H7 (cell line): ENCODE measurements around the gene RAP1GAP2. TPM values are rescaled to one million over a fixed set of nuclear protein-coding genes. Genes with fewer than 3 reads are reported as not detected.
A peak's percentile ranks its signal among the peaks of the same experiment; 100 is the strongest.

Source experiments
- DNase-seq: peaks from one replicate; pipeline ENCODE4 v3.0.0; 2012
- H3K27me3 ChIP-seq: 2 replicates; pipeline ENCODE4 v1.6.0; 2011; ENCODE audit warnings: mild to moderate bottlenecking, low read length; ENCODE audit not compliant: control insufficient read depth, insufficient read depth
- H3K36me3 ChIP-seq: replicated peaks from 2 replicates; pipeline ENCODE4 v1.5.1; 2011; ENCODE audit warnings: low read length; ENCODE audit not compliant: control insufficient read depth, insufficient read depth
- H3K4me3 ChIP-seq: 2 replicates; pipeline ENCODE4 v1.5.1; 2011; ENCODE audit warnings: low read depth, mild to moderate bottlenecking, control low read depth, low read length, moderate library complexity; ENCODE audit not compliant: insufficient read depth
- total RNA-seq: library from RNA; depleted of rRNA; stranded (reverse); fragments of >200 nt; shearing (Covaris generic); gene quantifications from 2 replicates; pipeline ENCODE4 v1.2.3, GENCODE V29; 2014

The RAP1GAP2 gene
- total RNA-seq, 1 experiment from 2014 or later: 35.5 TPM

DNA sequence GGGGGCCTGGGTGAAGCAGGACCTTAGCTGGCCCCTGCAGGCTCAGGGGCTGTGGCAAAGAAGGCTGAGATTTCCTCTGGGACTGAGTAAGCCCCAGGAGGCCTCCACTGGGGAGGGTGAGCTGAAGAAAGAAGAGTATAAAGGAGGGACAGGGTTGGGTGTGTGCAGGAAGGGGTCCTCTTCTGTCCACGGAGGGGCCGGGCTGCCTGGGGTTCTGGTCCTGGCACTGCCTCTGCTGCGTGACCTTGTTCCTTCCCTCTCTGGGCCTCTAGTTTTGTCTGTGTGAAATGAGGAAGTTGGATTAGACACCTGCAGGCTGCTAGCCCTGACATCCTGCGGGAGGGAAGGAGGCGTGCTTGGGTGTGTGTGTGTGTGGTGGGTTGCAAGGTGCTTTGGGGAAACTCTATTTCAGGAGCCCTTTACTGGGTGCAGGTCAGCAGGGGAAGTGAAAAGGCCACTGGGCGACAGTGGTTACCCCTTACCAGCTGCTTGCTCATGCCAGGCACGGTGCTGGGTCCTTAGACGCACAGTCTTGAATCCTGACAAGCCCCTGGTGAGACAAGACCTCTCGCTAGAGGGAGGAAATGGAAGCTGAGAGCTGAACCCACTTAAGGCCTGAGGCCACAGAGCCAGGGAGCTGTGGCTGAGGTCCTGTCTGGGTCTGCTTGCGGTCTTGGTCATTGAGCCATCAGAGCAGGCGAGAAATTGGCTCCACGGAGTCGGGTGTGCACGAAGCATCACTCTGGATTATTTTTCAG lies 206.5 kb downstream of the RAP1GAP2 start:
- H3K36me3 ChIP-seq: peaks cover 34% of the 10 kb centered on the region
- DNase-seq: no peak
- H3K27me3 ChIP-seq: no peaks in the 10 kb centered on the region
- no peak overlapping the region for H3K4me3 ChIP-seq

DNA sequence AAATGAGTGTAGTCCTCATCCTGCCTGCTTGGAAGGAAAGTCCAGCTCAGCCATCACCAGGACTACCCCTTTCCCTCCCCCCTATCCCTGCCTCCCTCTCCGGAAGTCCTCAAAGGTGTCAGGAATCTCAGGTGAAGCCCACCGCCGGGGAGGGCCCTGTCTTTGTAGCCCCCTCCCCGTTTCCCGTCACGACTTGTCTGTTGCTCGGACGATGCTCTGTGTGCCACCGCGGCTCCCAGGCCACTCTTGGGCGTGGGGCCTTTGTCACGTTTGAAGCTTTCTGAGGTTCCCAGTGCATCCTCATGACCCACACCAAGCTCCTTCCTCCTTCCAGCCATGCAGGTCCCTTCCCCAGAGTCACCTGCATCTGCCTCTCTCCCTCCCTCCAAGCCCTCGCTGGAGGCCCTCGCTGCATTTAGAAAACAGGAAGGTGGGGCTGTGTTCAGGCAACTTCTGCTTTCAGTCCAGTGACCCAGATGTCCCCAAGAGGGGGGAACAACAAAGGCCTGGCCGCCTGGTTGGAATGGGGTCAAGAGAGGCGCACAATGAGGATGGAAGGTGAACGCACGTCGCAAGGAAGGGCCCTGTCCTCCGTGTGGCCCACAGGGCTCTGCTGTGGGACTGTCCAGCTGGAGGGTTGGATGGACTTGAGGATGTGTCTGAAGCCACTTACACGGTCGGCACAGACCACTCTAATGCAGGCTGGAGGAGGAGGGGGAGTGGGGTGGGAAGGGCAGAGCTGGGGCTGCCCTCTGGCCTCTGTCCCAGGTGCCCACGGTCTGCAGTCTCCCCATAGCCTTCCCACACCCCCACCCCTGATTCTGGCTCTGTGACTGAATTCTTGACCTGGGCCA lies 207.3 kb downstream of the RAP1GAP2 start:
- Histone ChIP-seq H3K4me3 (no peak overlapping the region), H3K36me3 (peaks cover 34% of the 10 kb centered on the region), H3K27me3 (no peaks in the 10 kb centered on the region)
- peak; percentile 48 for DNase-seq

DNA sequence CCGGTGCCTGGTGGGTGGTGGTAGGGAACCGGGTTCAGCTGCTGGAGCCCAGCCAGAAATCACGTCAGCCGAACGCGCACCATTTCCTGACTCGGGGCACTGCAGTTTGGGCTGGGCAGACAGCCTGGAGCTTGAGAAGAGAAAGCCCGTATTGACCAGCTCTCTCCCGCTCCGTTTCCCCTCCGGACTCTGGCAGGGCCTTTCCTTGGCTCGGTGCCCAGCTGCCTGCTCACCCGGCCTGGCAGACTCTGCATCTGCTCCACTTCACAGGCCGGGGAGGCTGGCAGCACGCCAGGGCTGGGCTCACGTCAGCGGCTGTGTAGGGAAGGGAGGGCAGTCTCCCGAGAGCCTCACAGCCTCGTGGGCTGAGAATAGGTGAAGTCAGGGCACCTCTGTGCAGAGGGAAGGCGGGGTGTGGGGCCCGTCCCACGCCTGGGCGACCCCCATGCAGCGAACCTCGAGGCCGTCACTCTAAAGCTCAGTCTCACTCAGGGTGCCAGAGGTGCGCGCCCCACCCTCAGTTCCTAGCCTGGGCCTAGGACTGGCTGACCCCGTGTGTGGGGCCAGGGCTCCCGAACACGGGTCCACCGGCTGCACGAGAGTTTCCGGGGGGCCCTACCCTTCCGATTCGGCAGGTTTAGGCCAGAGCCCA lies 208.0 kb downstream of the RAP1GAP2 start:
- H3K36me3 ChIP-seq: peaks cover 31% of the 10 kb centered on the region
- H3K4me3 ChIP-seq: no peak overlapping the region
- no peaks in the 10 kb centered on the region for H3K27me3 ChIP-seq
- peak; percentile 54 for DNase-seq

DNA sequence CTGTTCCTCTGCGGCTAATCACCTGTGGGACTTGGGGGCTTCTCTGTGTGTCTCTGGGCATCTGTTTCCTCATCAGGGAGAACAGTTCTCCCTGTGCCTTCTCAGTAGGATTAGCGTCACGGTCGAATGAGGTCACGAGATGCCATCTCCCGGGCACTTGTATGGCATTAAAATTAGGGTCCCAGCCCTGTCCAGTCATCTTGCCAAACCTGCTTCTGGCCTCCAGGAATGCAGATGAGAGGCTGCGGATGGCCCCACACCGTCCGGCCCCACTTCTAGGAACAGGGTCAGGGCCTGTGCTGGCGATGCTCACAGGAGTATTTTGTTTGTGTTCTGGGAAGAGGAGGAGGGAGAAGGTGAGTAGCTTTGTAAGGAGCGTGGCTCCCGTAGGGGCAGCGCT lies 208.7 kb downstream of the RAP1GAP2 start:
- H3K27me3 ChIP-seq: no peaks in the 10 kb centered on the region
- H3K4me3 ChIP-seq: no peak overlapping the region
- H3K36me3 ChIP-seq: peaks cover 34% of the 10 kb centered on the region
- DNase-seq: no peak

DNA sequence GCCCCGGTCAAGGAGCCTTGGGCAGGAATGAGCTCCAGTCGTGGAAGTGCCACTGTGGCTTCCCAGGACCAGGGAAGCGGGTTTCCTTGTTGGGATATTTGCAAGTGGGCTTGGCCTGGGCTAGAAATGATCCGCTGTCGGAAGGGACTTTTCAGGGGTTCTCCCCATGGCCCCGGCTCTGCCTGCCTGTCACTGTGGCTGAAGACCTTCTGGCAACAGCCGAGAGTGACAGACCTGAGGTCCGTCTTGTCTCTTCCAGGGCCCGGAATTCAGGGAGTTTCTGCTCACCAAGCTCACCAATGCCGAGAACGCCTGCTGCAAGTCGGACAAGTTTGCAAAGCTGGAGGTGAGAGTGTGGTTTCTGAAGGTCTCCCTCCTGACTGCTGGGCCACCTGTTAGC lies 209.5 kb downstream of the RAP1GAP2 start:
- peaks cover 33% of the 10 kb centered on the region for H3K36me3 ChIP-seq
- no peak for DNase-seq
- no peaks in the 10 kb centered on the region for H3K27me3 ChIP-seq
- H3K4me3 ChIP-seq: no peak overlapping the region

DNA sequence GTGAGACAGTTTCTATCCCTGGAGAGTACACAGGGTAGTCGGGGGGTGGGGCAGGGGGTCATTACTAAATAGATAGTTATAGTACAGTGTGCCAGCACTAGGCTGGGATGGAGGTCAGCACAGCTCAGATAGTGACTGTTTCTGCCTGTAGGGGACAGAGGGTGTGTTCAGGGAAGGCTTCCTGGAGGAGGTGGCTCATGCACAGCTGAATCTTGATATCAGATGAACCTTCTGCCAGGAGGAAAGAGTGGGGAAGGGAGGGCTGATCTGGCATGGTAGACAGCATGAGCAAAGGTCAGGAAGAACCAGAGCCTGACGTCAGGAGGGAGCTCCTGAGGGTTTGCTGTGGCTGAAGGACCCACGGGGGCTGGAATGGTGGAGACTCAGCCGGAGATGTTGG lies 210.6 kb downstream of the RAP1GAP2 start:
- no peak overlapping the region for H3K4me3 ChIP-seq
- no peaks in the 10 kb centered on the region for H3K27me3 ChIP-seq
- DNase-seq: no peak
- peaks cover 30% of the 10 kb centered on the region for H3K36me3 ChIP-seq

DNA sequence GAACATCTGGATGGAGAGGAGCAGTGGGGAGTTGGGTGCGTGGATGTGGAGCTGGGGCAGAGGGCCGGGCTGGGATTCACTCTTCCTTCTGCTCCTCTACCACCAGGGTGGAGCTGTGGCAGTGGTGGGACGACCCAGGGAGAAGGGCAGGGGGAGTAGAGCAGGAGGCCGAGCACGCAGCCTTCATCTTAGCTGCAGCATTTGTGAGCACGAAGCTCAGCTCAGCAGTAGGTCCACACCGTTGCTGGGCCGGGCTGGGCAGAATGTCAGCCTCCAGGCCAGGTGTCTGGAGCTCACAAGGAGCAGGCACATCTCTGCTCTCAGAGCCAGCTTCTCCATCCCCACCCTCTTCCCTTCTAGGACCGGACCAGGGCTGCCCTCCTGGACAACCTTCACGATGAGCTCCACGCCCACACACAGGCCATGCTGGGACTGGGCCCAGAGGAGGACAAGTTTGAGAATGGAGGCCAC lies 211.4 kb downstream of the RAP1GAP2 start:
- Histone ChIP-seq H3K4me3 (no peak overlapping the region), H3K36me3 (peaks cover 29% of the 10 kb centered on the region), H3K27me3 (no peaks in the 10 kb centered on the region)
- no peak for DNase-seq

DNA sequence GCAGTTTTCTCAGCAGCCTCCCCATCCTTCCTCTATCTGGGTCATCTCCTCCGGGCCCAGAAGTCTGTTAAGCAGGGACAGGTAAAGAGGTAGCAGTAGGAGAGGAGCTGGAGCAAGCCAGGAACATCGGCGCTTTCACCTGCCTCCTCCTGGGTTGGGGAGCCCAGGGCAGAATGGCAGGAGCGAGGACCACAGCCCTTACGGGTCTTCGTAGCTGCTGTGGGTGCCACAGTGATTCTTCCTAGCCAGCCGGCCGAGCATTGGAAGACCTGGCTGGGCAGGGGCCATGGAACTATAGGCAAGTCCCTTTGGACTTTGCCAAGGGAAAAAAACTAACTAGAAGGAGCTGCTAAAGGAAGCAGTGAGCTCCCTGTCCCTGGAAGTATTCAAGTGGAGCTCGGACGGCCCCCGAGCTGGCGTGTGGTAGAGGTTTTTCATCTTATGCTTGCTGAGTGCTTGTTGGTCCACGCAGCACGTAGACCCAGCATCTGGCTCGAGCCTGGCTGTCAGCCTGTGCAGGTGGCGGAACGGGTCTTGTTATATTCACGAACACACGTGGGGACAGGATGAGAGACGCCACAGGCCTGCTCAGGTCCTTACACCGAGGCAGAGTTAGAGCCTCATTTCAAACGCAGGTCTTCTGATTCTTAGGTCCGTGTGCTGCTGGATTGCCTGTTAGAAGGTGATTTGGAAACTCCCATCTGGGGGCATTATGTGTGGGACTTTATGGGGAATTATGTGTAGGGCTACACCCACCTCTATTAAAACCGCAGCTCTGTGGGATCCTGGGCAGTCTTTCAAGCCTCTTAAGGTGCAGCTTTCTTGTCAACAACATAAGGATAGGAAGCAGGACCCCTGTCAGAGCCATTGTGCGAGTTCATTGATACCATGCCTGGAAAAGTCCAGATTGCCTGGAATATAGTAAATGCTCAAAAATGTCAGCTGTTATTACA lies 212.4 kb downstream of the RAP1GAP2 start:
- Histone ChIP-seq H3K4me3 (no peak overlapping the region), H3K36me3 (peaks cover 26% of the 10 kb centered on the region), H3K27me3 (no peaks in the 10 kb centered on the region)
- no peak for DNase-seq

DNA sequence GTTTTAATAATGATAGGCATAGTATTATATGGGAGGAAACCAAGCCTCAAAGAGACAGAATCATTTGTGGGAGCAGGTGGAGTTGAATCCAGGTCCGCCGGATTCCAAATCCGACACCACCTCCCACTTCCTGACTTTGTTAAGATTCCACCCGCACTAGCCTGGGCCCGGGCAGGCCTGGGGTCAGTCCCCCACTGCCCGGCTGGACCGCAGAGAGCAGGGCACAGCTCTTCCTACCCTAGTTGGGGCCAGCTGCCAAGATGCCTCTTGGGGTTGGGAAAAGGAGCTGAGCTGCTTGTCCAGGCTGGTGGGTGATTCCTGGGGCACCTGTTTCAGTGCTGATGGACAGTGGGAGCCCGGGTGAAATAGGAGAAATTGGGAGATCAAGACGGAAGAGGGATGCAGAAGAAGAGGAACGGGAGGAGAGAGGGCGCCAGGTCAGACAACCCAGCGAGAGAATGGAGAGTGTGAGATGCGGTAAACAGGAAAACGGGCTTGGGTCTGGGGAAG lies 213.2 kb downstream of the RAP1GAP2 start:
- no peak overlapping the region for H3K4me3 ChIP-seq
- peaks cover 26% of the 10 kb centered on the region for H3K36me3 ChIP-seq
- no peak for DNase-seq
- H3K27me3 ChIP-seq: no peaks in the 10 kb centered on the region

DNA sequence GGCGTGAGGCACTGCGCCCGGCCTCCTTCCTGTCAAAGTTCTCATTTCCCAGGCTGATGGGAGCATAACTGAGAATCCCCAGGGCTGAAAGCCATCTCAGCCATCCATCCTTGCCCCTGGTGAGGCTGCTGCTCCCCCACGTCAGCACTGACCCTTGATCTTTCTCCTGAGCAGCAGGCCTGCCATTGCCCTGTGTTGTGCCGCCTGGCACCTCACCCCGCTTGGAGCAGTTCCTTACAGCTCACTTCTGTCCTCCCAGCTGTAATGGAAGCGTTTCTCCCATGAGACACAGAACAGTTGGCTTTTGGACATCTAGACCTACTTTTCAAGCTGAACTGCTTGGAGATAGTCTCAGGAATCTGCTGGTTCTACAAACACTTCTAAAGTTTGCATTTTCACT lies 215.7 kb downstream of the RAP1GAP2 start:
- Histone ChIP-seq H3K4me3 (no peak overlapping the region), H3K27me3 (no peaks in the 10 kb centered on the region), H3K36me3 (peaks cover 30% of the 10 kb centered on the region)
- DNase-seq: no peak

DNA sequence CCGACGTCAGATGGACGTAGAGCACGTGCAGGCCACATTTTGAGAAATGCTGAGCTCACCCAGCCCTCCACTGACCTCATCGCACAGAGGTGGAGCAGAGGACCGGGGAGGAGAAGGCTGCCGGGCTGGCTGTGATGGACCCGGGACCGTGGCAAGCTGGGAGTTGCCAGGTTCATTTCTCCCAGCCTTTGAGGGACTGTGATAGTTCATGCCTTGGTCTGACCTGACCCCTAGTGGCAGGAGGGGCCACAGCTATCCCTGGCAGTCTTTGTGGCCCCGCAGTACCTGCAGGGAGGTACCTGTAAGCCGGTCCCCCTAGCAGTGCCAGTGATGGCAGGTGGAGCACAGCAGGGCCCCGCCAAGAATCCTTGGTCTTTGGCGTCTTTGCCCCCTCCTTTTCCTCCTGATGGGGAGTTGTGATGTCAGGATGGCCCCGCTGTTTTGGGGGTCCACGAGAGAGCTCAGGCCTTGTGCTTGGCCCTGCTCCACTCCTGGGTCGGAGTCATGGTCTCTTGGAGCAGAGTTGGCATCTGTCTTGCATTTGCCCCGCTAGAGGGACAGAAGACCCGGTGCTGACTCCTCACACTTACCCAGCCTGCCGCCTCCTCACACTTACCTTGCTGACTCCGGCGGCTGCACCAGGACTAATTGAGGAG lies 216.8 kb downstream of the RAP1GAP2 start:
- no peaks in the 10 kb centered on the region for H3K27me3 ChIP-seq
- H3K4me3 ChIP-seq: no peak overlapping the region
- H3K36me3 ChIP-seq: peaks cover 29% of the 10 kb centered on the region
- peak; percentile 94 for DNase-seq

DNA sequence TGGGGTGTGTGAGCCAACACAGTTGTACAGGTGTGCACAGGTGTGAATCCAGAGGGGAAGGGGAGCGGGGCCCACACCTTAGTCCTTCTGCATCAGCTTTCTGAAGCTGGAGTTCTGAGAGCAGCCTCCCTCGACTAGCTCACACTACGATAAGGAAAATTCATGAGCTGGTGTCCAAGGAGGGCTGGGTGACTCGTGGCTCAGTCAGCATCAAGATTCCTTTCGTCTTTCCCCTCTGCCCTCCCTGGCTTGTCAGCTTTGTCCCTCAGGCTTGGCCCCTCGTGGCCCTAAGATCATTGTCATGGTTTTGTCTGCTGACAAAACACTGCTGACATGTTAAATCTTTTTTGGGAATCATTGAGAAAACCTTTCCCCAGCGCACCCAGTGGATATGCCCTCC lies 219.7 kb downstream of the RAP1GAP2 start:
- H3K36me3 ChIP-seq: peaks cover 32% of the 10 kb centered on the region
- H3K4me3 ChIP-seq: no peak overlapping the region
- no peaks in the 10 kb centered on the region for H3K27me3 ChIP-seq
- no peak for DNase-seq

DNA sequence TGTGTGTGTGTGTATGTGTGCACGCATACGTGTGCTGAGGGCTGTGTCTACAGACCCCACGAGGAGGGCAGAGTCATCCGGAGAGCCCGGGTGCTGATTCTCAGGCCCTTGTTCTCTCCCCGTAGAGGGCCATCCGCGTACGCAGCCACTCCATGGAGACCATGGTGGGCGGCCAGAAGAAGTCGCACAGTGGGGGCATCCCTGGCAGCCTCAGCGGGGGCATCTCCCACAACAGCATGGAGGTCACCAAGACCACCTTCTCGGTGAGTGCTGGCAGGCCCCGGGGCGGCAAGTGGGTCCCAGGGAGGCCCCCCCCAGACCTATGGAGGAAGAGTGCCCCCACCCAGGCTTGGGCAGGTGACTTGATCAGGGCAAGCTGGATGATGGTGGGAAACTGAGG lies 221.7 kb downstream of the RAP1GAP2 start:
- H3K27me3 ChIP-seq: no peaks in the 10 kb centered on the region
- H3K4me3 ChIP-seq: no peak overlapping the region
- peaks cover 31% of the 10 kb centered on the region for H3K36me3 ChIP-seq
- DNase-seq: no peak
